ENCODE results near the gene MYOM3. TPM values are rescaled to one million over a fixed set of nuclear protein-coding genes. Genes with fewer than 3 reads are reported as not detected.

Gene MYOM3
- total and polyA plus RNA-seq, 2 of the 13 experiments (the other 11 are each of a cell fraction or from before 2014, with no cell fraction given), result 5.8 to 15.3 TPM

GRCh38 chr1:24108334-24109165 lies 3.4 kb downstream of the MYOM3 start (continued):
- TF ChIP-seq LRRFIP1 (CRISPR knock-in tag; conservative IDR thresholded peaks at IDR 0.05) (no peak), ZBTB37 (CRISPR knock-in tag; IDR thresholded peaks at IDR 0.05) (0 out of 2 replicates have a peak, but pooled peaks have one; percentile 8), SYNCRIP (IDR thresholded peaks at IDR 0.05; ENCODE audit: insufficient read depth, low read depth, low read length) (no peak), SMARCC2 (IDR thresholded peaks at IDR 0.05) (no peak), ZNF260 (CRISPR knock-in tag; IDR thresholded peaks at IDR 0.05; ENCODE audit: borderline replicate concordance, low read depth) (no peak), ZNF562 (CRISPR knock-in tag; IDR thresholded peaks at IDR 0.05; ENCODE audit: borderline replicate concordance) (no peak), ZNF589 (CRISPR knock-in tag; conservative IDR thresholded peaks at IDR 0.05) (no peak), ZSCAN5A (CRISPR knock-in tag; IDR thresholded peaks at IDR 0.05; ENCODE audit: borderline replicate concordance) (no peak), PHB2 (IDR thresholded peaks at IDR 0.05; ENCODE audit: partially characterized antibody) (no peak), SIN3A (IDR thresholded peaks at IDR 0.05; ENCODE audit: borderline replicate concordance, low read depth, low read length) (no peak), TFDP1 (CRISPR knock-in tag; IDR thresholded peaks at IDR 0.05; ENCODE audit: borderline replicate concordance) (no peak), CBX1 (IDR thresholded peaks at IDR 0.05; ENCODE audit: low read depth) (peak; percentile 65), ZNF598 (CRISPR knock-in tag; IDR thresholded peaks at IDR 0.05; ENCODE audit: borderline replicate concordance) (peak; percentile 62; the same call in 1 of the 2 replicates), ZFP82 (CRISPR knock-in tag; IDR thresholded peaks at IDR 0.05; ENCODE audit: borderline replicate concordance) (no peak), ZC3H4 (CRISPR knock-in tag; IDR thresholded peaks at IDR 0.05; ENCODE audit: borderline replicate concordance) (no peak), MBNL3 (CRISPR knock-in tag; conservative IDR thresholded peaks at IDR 0.05) (no peak), RARG (CRISPR knock-in tag; IDR thresholded peaks at IDR 0.05; ENCODE audit: low read depth) (no peak), TARDBP (CRISPR knock-in tag; IDR thresholded peaks at IDR 0.05) (peak; percentile 68; the same call in 1 of the 2 replicates), SETDB1 (CRISPR knock-in tag; IDR thresholded peaks at IDR 0.05; ENCODE audit: borderline replicate concordance) (no peak), ZNF30 (CRISPR knock-in tag; IDR thresholded peaks at IDR 0.05) (no peak), ARNT2 (CRISPR knock-in tag; IDR thresholded peaks at IDR 0.05; ENCODE audit: low read depth) (peak; percentile 70)

All from HepG2 (cell line).